Measurements from ENCODE around the gene PSME3.

GRCh38 chr17:42866216-42866615 lies 33.0 kb downstream of the PSME3 start:
- TF ChIP-seq CTCF (IDR thresholded peaks at IDR 0.05): no peak
- no peak for TF ChIP-seq POLR2AphosphoS5 (IDR thresholded peaks at IDR 0.05; ENCODE audit: insufficient read depth in 1 of 2, low read depth in 1 of 2)
- TF ChIP-seq POLR2A (IDR thresholded peaks at IDR 0.05): no peak

Measured in vagina (tissue), 2 donors.